Stimulated activated naive B cell treated with anti-CD40 and anti-IgM and Interleukin-4, amounts not matched to agents 10 μg/mL and 1 μg/mL and 100 μg/mL, for 72 hours (primary cell): Measurements from ENCODE around the gene EFNB2.

Experiments used
- ATAC-seq, 2 donors: fragments of 150-1000 bp; cut with Tn5 transposase; replicated peaks; 2 replicates each; pipeline ENCODE4 v1.10.0; 2021; ENCODE audit warnings: moderate library complexity in 1 of 2
- DNase-seq: peaks from one replicate; pipeline ENCODE4 v3.0.0; 2021
- H3K27ac Mint-ChIP-seq: one replicate; pipeline ENCODE4 v1.8.0; 2022; ENCODE audit warnings: mild to moderate bottlenecking, mixed read lengths
- H3K27me3 Mint-ChIP-seq, 2 donors: one replicate each; pipeline ENCODE4 v1.8.0; 2022; ENCODE audit warnings: mixed read lengths in 2 of 2
- H3K36me3 Mint-ChIP-seq, 2 donors: one replicate each; pipeline ENCODE4 v1.8.0; 2022; ENCODE audit warnings: mixed read lengths in 2 of 2, mild to moderate bottlenecking in 1 of 2
- H3K4me1 Mint-ChIP-seq, 2 donors: one replicate each; pipeline ENCODE4 v1.8.0; 2022; ENCODE audit warnings: mixed read lengths in 2 of 2, mild to moderate bottlenecking in 1 of 2
- H3K4me3 Mint-ChIP-seq, 2 donors: one replicate each; pipeline ENCODE4 v1.8.0; 2022; ENCODE audit warnings: mild to moderate bottlenecking in 2 of 2, mixed read lengths in 2 of 2, moderate library complexity in 1 of 2
- H3K9me3 Mint-ChIP-seq, 2 donors: one replicate each; pipeline ENCODE4 v1.8.0; 2022; ENCODE audit warnings: mixed read lengths in 2 of 2, mild to moderate bottlenecking in 1 of 2

Gene EFNB2

GRCh38 chr13:106533943-106534638 lies 1.4 kb downstream of the EFNB2 start:
- ATAC-seq (no peak), DNase-seq (no peak)
- H3K4me3 Mint-ChIP-seq = peak overlapping the region; percentile 67 to 77
- no peaks in the 10 kb centered on the region for H3K9me3 Mint-ChIP-seq
- peaks cover 31 to 42% of the 10 kb centered on the region in 2 donors for H3K27me3 Mint-ChIP-seq
- no peaks in the 10 kb centered on the region for H3K36me3 Mint-ChIP-seq
- no peak overlapping the region for H3K27ac Mint-ChIP-seq
- H3K4me1 Mint-ChIP-seq = peaks cover 12 to 30% of the 10 kb centered on the region in 2 donors

- DNase-seq (no peak), ATAC-seq (no peak)
- Mint-ChIP-seq H3K9me3 (no peaks in the 10 kb centered on the region), H3K27ac (peak overlapping the region; percentile 17), H3K4me1 (peaks cover 12 to 30% of the 10 kb centered on the region in 2 donors), H3K36me3 (no peaks in the 10 kb centered on the region), H3K27me3 (peaks cover 36 to 50% of the 10 kb centered on the region in 2 donors), H3K4me3 (peak overlapping the region; percentile 56 to 60)
These were observed 2.1 kb downstream of the EFNB2 start for GRCh38 chr13:106533101-106533942.

- Mint-ChIP-seq H3K27ac (no peak overlapping the region), H3K4me3 (peak overlapping the region; percentile 30 to 35), H3K27me3 (peaks cover 37 to 59% of the 10 kb centered on the region in 2 donors), H3K4me1 (peaks cover 12 to 30% of the 10 kb centered on the region in 2 donors), H3K36me3 (no peaks in the 10 kb centered on the region), H3K9me3 (no peaks in the 10 kb centered on the region)
- no peak for DNase-seq
- ATAC-seq = no peak
These were observed 3.1 kb downstream of the EFNB2 start for GRCh38 chr13:106532111-106532929.

GRCh38 chr13:106530980-106531481 lies 4.4 kb downstream of the EFNB2 start:
- no peak for ATAC-seq
- Mint-ChIP-seq H3K4me1 (peaks cover 8 to 23% of the 10 kb centered on the region in 2 donors), H3K27me3 (peaks cover 47 to 71% of the 10 kb centered on the region in 2 donors), H3K9me3 (no peaks in the 10 kb centered on the region), H3K4me3 (no peak overlapping the region), H3K36me3 (no peaks in the 10 kb centered on the region), H3K27ac (no peak overlapping the region)
- DNase-seq = no peak

GRCh38 chr13:106530171-106530851 lies 5.2 kb downstream of the EFNB2 start:
- ATAC-seq = no peak
- peaks cover 8 to 22% of the 10 kb centered on the region in 2 donors for H3K4me1 Mint-ChIP-seq
- no peaks in the 10 kb centered on the region for H3K36me3 Mint-ChIP-seq
- no peaks in the 10 kb centered on the region for H3K9me3 Mint-ChIP-seq
- H3K27ac Mint-ChIP-seq = no peak overlapping the region
- peaks cover 54 to 78% of the 10 kb centered on the region in 2 donors for H3K27me3 Mint-ChIP-seq
- no peak for DNase-seq
- no peak overlapping the region for H3K4me3 Mint-ChIP-seq

- Mint-ChIP-seq H3K27ac (no peak overlapping the region), H3K4me3 (no peak overlapping the region), H3K36me3 (no peaks in the 10 kb centered on the region), H3K9me3 (no peaks in the 10 kb centered on the region), H3K4me1 (peaks cover 8 to 22% of the 10 kb centered on the region in 2 donors), H3K27me3 (peaks cover 55 to 79% of the 10 kb centered on the region in 2 donors)
- DNase-seq (no peak), ATAC-seq (no peak)
These were observed 5.9 kb downstream of the EFNB2 start for GRCh38 chr13:106529415-106530170.

GRCh38 chr13:106528718-106529414 lies 6.6 kb downstream of the EFNB2 start:
- Mint-ChIP-seq H3K4me3 (no peak overlapping the region), H3K9me3 (no peaks in the 10 kb centered on the region), H3K36me3 (no peaks in the 10 kb centered on the region), H3K27ac (no peak overlapping the region), H3K4me1 (peaks cover 6 to 14% of the 10 kb centered on the region in 2 donors), H3K27me3 (peaks cover 52 to 78% of the 10 kb centered on the region in 2 donors)
- no peak for ATAC-seq
- DNase-seq = no peak

- Mint-ChIP-seq H3K27me3 (peaks cover 46 to 77% of the 10 kb centered on the region in 2 donors), H3K36me3 (no peaks in the 10 kb centered on the region), H3K27ac (no peak overlapping the region), H3K9me3 (no peaks in the 10 kb centered on the region), H3K4me1 (peaks cover 0 to 4% of the 10 kb centered on the region in 2 donors), H3K4me3 (no peak overlapping the region)
- ATAC-seq = no peak
- no peak for DNase-seq
These were observed 7.6 kb downstream of the EFNB2 start for GRCh38 chr13:106527826-106528225.

- Mint-ChIP-seq H3K4me3 (no peak overlapping the region), H3K9me3 (no peaks in the 10 kb centered on the region), H3K27ac (no peak overlapping the region), H3K27me3 (peaks cover 42 to 77% of the 10 kb centered on the region in 2 donors), H3K4me1 (no peaks in the 10 kb centered on the region), H3K36me3 (no peaks in the 10 kb centered on the region)
- DNase-seq (no peak), ATAC-seq (no peak)
These were observed 8.0 kb downstream of the EFNB2 start for GRCh38 chr13:106527445-106527801.

- ATAC-seq (no peak), DNase-seq (no peak)
- H3K27me3 Mint-ChIP-seq = peaks cover 38 to 78% of the 10 kb centered on the region in 2 donors
- H3K27ac Mint-ChIP-seq = no peak overlapping the region
- no peaks in the 10 kb centered on the region for H3K4me1 Mint-ChIP-seq
- H3K4me3 Mint-ChIP-seq = no peak overlapping the region
- no peaks in the 10 kb centered on the region for H3K9me3 Mint-ChIP-seq
- H3K36me3 Mint-ChIP-seq = no peaks in the 10 kb centered on the region
These were observed 8.6 kb downstream of the EFNB2 start for GRCh38 chr13:106526738-106527444.

GRCh38 chr13:106525865-106526264 lies 9.6 kb downstream of the EFNB2 start:
- Mint-ChIP-seq H3K27me3 (peaks cover 37 to 71% of the 10 kb centered on the region in 2 donors), H3K27ac (no peak overlapping the region), H3K36me3 (no peaks in the 10 kb centered on the region), H3K9me3 (no peaks in the 10 kb centered on the region), H3K4me1 (no peaks in the 10 kb centered on the region), H3K4me3 (no peak overlapping the region)
- ATAC-seq (no peak), DNase-seq (no peak)

GRCh38 chr13:106524108-106524507 lies 11.4 kb downstream of the EFNB2 start:
- peaks cover 30 to 63% of the 10 kb centered on the region in 2 donors for H3K27me3 Mint-ChIP-seq
- no peak overlapping the region for H3K27ac Mint-ChIP-seq
- no peak overlapping the region for H3K4me3 Mint-ChIP-seq
- H3K9me3 Mint-ChIP-seq = no peaks in the 10 kb centered on the region
- DNase-seq = no peak
- H3K36me3 Mint-ChIP-seq = no peaks in the 10 kb centered on the region
- no peak for ATAC-seq
- no peaks in the 10 kb centered on the region for H3K4me1 Mint-ChIP-seq
